HG02588 (cell line): Measurements from ENCODE around the gene ANKRD13C.

Experiments used
- ATAC-seq: cut with Tn5 transposase; IDR thresholded peaks from one replicate; pipeline ENCODE4 v1.9.1; 2021; ENCODE audit warnings: mild to moderate bottlenecking, moderate library complexity; ENCODE audit not compliant: unreplicated experiment

ANKRD13C gene

DNA sequence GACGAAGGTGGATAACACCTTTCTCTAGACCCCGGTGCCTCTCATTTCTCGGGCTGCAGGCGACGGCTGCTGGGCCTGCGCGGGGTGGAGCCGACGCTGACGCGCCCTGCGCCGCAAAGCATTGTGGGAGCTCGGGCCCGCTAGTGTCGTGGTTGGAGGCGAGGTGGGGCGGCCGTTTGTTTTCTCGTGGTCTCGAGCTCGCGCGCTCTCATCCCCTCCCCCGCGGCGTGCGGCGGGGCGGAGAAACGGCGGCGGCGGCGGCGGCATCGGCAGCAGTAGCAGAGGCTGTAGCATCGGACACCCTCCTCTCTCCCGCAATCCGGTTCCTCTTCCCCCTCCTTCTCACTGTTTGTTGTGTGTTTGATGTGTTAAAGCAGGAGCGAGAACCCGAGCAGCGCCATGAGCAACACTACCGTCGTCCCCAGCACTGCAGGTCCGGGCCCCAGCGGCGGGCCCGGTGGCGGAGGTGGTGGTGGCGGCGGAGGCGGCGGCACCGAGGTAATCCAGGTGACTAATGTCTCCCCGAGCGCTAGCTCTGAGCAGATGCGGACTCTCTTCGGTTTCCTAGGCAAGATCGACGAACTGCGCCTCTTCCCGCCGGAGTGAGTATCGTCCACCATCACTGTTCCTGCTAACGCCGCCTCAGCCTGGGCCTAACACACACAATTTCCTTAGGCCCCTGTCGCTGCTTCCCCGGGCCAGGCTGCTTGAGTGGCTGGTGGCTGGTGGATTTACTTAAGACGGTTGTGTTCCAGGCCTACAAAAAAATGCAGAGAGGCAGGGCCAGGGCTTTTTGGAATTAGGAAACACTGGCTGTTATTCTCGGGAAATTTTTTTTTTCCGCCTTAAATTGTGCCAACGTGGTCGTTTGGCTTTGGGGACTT lies 133.0 kb downstream of the ANKRD13C start, which contains the start of gene SRSF11:
SRSF11 (plus strand) TSS at position 143 of the 884 bp plus-strand sequence; CDS start at position 400, 257 bp downstream.
- peak; percentile 95 for ATAC-seq

DNA sequence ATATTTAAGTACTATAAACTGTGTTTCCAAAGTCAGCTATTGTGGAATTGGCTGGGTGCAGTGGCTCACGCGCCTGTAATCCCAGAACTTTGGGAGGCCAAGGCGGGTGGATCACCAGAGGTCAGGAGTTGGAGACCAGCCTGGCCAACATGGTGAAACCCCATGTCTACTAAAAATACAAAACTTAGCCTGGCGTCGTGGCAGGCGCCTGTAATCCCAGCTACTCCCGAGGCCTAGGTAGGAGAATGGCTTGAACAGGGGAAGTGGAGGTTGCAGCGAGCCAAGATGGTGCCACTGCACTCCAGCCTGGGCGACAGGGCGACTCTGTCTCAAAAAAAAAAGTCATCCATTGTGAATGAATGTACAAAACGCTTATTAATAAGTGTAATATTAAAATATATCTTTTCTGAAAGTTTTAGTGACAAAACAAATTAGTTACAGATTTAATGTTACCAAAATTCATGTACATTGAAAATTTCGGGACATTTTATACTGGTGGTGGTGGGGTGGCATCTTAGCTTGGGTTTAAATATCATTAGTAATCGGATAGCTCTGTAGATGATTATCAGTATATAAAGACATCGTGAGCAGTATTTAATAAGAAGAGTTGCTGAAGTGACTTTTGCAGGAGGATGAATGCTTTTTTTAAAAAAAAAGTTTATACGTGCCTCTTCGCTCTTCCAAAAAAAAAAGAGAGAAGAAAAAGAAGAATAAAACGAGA lies 133.8 kb downstream of the ANKRD13C start:
- ATAC-seq = peak; percentile 1

DNA sequence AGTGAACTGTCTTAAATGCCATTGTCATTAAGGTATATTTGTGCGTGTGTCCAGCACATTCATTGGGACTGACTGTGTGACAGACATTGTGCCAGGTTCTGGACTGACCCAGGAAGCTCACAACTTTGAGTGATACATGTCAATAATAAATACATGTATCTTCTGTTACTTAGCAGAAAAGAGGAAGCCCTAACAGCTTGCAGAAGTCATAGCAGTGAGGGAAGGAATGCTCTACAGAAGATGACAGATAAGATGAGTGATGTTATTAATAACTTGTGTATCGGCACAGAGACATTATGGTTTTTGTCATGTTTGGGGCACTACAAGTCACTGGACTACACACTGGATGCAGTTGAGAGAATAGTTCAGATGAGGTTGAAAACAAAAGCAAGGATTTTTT lies 134.5 kb downstream of the ANKRD13C start:
- ATAC-seq = no peak

DNA sequence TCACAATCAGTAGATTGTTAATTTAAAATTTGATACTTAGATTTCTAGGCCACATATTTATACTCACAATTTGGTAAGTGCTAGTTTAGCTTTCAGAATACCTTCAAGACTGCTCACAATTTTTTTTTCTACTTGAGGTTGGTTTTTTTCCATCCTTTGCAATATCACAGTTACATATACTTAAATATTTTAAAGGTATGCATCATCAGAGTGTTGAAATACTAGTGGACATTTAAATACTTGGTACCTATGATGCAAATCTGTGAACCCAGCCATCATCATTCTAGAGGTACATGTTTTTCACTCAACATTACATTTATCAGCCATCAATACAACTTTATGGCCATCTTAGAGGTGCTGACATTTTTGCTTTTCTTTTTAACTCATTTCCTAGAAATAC lies 143.0 kb downstream of the ANKRD13C start:
- ATAC-seq = no peak

- ATAC-seq = no peak
Measured at GRCh38 chr1:70210820-70211219, 143.7 kb downstream of the ANKRD13C start.
